Measurements from ENCODE around the gene PPP1R15B.

- TF ChIP-seq EZH2phosphoT487 (IDR thresholded peaks at IDR 0.05; ENCODE audit: borderline replicate concordance, low read length), result no peak
- TF ChIP-seq, protein P1, sequence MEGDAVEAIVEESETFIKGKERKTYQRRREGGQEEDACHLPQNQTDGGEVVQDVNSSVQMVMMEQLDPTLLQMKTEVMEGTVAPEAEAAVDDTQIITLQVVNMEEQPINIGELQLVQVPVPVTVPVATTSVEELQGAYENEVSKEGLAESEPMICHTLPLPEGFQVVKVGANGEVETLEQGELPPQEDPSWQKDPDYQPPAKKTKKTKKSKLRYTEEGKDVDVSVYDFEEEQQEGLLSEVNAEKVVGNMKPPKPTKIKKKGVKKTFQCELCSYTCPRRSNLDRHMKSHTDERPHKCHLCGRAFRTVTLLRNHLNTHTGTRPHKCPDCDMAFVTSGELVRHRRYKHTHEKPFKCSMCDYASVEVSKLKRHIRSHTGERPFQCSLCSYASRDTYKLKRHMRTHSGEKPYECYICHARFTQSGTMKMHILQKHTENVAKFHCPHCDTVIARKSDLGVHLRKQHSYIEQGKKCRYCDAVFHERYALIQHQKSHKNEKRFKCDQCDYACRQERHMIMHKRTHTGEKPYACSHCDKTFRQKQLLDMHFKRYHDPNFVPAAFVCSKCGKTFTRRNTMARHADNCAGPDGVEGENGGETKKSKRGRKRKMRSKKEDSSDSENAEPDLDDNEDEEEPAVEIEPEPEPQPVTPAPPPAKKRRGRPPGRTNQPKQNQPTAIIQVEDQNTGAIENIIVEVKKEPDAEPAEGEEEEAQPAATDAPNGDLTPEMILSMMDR (conservative IDR thresholded peaks at IDR 0.05; ENCODE audit: low read depth, low read length), result no peak
Measured at GRCh38 chr1:204401730-204402129, 9.9 kb downstream of the PPP1R15B start.

All from PC-3 (cell line).